GM18870 (cell line): ENCODE results near the gene UBL3.
A peak's percentile ranks its signal among the peaks of the same experiment; 100 is the strongest.

Experiments
- ATAC-seq: cut with Tn5 transposase; IDR thresholded peaks from one replicate; pipeline ENCODE4 v1.9.1; 2021; ENCODE audit warnings: moderate library complexity; ENCODE audit not compliant: unreplicated experiment

UBL3 gene, protein sequence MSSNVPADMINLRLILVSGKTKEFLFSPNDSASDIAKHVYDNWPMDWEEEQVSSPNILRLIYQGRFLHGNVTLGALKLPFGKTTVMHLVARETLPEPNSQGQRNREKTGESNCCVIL

DNA sequence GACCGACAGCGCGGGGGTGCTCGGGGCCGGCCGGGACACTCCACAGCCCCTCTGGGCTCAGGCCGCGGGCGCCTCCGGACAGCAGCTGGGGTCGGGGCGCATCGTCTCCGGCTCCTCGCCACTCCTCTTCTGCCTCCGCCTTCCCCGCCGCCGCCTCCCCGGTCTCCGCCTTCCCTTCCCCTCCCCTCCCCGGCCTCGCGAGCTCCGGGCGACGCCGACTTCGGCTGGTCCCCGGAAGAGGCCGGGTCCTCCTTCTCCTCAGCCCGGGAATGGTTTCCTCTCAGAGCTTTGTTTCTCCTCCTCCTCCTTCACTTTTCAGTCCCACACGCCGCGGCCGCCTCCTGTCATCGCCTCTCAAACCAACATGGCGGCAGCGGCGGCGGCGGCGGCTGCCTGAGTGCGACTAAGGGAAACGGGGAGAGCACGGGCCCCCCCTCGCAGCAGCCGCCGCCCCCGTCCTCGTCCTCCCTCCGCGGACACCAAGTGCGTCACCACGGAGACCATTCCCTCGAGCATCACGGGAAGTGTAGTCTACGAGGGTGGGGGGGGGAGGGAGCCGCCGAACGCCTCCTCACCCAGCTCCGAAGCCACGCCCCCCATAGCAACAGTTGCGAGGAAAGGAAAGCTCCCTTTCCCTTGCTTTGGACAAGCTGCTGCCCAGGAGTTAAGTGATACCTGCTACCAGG lies at the start of gene UBL3:
Gene UBL3 (minus strand): TSS at position 405 of the 686 bp plus-strand sequence. CDS start 1,079 bp downstream, outside the sequence.
- peak; percentile 46 for ATAC-seq

DNA sequence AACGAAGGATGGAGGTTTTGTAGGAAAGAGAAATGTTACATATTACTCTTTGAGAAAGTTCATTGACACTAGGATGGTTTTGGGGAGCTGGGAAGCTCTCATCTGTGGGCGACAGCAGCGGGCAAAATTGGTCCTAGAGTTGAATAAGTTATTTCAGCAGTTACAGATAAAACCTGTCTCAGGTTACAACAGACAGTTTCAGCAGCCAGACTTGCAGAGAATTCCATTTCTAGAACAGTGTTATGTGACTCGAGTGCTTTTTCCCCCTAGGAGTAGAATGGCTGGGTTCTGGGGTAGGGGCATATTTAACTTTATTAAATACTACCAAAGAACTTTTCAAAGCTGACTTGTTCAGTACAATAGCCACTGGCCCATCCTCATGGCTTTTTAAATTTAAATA lies 46.7 kb upstream of the UBL3 start:
- no peak for ATAC-seq

DNA sequence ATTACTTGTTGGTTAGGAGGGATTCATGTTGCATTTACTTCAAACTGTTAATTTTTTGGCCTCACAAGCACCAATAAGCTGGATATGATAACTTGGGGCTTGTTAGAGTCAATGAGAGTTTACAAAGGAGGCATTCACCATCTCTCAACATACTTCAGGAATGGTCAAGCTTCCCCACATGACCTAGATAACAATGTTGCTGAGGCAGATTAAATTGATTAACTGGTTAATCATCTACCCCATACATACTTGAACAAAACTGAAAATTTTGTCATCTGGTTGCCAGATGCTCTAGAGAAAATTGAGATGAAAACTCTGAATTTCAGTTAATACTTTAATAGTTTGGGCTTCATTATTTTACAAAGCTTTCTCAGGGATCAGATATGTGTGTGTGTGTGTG lies 43.0 kb upstream of the UBL3 start:
- no peak for ATAC-seq

DNA sequence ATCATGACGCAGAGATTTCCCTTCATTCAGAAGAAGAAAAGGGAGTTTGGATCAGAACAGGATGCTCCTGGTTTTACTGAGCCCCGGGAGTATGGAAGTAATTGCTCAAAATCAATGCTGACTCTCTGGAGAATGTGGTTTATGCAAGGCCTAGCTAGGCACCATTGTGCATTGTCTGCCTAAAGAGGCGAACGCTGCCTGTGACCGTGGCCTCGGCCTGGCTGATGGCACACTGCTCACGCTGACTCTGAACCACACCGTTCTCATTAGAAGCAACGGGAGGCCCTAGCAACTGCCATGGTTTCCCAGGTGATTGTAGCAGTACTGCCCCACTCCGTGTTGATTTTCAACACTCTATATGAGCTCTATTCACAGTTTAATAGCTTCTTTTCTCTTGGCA lies 41.7 kb upstream of the UBL3 start:
- no peak for ATAC-seq

DNA sequence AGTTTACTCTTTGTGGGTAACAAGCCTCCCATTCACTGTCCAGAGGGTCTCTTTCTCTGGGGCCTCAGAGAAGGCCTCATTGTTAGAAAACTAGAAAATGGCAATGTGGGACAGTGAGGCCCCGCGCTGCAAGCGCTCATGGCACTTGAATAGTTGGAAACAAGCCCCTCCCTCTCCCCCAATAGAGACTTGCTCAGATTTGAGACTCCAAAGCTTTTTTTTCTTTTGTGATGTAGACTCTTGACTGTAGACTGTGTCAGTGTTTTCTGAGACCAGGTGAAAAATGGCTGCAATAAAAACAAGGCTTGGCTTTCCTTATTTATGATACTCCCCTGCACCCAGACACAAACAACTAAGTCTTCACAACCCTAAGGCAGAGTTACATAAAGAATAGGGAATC lies 38.7 kb upstream of the UBL3 start:
- no peak for ATAC-seq

DNA sequence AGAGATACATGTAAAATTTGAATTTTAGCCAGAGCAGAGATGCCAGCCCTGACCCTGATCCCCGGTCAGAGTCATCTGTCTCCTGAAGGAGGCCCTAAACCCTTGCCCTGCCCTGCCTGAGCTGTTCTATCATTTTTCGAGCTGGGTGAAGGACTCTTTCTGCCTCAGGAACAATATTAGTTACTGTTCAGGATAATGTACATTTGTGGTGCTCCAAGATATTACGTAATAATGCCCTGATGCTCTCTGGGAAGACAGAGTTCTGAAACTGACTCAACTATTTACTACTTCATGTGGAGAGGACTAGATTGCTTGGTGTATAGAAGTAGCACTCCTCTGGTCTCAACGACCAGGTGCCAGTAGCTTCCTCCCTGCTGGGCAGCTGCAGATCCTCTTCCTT lies 37.9 kb upstream of the UBL3 start:
- no peak for ATAC-seq

DNA sequence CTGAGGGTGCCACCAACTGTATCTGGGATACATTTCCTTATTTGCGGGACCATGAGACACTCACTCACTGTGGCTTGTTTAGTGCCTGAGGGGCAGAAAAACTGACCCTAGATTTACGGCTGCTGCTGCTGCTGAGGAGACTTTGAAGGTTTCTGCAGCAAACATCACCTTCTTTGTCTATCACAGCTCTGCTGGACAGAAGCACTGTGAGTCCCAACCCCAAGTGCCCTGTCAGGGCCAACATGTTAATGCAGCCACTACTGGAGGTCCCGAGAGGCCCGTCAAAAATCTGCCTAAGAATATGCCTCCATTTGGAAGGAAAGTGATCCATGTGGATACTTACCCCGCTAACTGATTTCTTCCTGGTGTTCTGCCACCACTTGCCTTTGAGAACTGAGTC lies 37.3 kb upstream of the UBL3 start:
- ATAC-seq = no peak

DNA sequence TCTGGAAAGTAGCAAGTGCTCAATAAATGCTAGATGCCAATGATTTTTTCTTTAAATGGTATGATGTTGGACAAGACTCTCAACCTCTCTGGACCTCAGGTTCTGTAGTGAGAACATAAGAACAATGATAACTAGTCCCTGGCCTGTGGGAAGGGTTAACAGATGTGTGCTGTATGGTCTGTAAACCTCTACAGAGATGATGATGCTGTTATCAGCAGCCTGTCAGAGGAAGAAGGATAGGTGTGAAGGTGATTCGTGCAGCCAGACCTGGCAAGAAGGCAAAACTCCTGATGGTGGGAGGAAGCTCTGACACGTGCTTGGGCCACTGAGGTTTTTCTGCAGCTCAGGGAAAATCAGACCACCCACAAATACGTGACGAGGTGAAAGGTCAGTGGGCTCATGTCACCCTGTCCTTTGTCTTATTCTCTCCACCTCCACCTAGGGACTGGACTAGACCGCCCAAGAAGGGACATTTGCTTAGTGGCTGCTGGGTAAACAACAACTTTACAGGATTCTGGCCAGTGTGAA lies 36.7 kb upstream of the UBL3 start:
- no peak for ATAC-seq

DNA sequence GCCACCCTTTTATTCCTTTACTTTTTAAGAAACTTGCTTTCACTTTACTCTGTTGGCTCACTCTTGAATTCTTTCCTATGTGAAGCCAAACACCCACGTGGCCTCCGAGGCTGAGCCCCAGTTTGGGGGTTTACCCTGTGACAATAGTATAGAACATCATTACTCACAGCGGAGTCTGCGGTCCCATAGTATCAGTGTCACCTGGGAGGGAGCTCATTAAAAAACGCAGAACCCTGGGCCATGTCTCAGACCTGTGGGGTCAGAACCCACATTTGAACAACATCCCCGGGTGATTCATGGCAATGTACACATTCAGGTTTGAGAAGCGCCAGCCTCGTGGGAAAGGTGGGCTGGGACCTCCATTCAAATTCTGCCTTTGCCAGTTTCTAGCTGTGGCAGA lies 36.0 kb upstream of the UBL3 start:
- ATAC-seq = no peak

DNA sequence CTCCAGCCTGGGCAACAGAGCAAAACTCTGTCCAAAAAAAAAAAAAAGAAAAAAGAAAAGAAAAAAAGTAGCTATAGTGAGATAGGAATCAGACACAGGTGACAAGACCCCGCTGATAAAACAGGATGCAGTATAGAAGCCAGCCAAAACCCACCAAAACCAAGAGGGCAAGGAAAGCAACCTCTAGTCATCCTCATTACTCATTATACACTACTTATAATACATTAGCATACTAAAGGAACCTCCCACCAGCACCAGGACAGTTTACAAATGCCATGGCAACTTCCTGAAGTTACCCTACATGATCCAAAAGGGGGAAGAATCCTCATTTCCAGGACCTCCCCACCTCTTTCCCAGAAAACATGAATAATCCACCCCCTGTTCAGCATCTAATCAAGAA lies 35.6 kb upstream of the UBL3 start:
- ATAC-seq = no peak

DNA sequence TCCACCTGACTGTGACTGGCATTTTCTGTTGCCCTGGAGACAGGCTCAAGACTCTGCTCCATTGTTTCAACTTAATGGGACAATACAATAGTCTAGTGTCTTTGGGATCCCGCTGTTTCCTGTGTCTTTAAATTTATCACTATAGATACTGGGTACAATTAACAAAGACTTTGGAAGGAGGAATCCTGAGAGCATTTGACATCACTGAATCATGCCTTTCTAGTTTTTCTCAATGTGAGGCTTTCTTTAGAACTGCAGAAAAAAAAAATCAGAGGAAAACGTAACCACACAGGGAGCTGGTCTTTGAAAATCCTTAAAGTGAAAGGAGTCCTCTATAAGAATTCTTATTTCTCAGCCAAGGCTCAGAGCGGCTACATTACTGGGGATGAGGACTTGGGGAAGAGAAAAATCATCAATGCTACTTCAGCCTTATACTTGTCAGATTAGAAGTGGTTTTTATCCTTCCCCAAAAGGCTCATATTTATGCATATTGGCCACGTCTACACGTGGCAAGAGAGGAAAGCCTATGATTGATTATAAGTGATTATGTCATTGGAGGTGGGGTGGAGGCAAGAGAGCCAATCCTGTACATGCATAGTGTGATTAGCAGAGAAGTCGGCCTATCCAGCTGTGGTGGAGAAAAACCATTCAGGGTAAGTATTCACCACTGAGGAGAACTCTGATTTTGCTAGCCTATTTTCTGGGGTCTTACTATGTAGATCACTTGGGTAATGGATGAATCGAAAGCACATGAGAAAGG lies 34.4 kb upstream of the UBL3 start:
- no peak for ATAC-seq

DNA sequence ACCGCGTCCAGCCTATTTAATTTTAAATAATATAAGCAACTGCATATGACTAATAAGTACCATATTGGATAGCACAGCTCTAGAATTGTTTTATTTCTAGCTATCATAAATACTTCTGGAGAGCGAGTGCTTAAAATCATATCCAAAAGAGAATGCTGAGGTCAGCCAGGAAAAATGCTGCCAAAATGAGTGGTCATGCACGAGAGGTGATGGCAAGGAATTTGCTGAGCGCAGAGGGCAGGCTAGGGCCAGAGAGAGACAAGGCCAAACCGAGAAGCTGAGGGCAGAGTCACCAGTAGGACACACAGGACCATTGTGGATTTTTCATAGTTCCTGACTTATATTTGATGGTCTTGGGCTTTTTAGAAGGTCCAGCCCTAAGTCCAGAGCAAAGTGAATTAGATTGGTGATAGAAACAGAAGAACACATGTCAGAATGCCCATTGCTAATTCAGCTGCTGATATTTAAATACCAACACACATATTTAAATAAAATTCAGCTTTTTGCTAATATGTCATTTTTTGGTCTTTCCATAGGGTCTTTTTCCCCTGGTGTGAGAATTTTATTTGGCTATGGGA lies 33.6 kb upstream of the UBL3 start:
- ATAC-seq = no peak

DNA sequence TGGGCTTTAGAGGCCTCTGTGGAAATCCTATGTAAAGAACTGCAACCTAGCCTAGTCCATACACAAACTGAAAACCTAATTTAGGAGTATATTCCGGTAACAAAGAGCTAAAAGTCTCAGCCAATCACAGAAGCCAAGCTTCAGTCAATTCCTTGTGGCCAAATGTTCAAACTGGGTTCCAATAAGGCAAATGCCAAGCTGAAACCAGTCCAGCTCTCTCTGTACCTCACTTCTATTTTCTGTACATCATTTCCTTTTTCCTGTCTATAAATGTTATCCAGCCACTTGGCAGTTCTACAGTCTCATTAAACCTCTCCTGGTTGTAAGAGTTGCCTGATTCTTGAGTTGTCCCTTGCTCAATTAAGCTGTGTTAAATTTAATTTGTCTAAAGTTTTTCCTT lies 31.7 kb upstream of the UBL3 start:
- ATAC-seq = no peak

DNA sequence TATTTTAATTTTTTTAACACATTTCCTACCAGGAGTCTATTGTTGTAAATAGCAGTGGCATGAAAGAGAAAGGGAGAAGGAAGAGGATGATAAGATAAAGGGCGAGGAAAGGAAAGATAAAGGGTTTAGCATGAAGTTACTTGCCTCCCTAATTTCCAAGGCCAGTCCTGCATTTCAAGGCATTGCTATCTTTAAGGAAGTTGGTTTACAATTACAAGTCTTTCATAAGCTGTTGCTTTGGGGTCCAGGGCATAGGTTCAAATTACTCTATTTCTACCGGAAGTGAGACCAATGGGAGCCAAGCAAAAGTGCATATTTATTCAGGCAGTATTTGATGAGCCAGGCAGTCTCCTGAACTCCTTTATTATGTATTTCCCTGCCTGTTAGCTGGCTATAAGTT lies 27.7 kb upstream of the UBL3 start:
- ATAC-seq = no peak

DNA sequence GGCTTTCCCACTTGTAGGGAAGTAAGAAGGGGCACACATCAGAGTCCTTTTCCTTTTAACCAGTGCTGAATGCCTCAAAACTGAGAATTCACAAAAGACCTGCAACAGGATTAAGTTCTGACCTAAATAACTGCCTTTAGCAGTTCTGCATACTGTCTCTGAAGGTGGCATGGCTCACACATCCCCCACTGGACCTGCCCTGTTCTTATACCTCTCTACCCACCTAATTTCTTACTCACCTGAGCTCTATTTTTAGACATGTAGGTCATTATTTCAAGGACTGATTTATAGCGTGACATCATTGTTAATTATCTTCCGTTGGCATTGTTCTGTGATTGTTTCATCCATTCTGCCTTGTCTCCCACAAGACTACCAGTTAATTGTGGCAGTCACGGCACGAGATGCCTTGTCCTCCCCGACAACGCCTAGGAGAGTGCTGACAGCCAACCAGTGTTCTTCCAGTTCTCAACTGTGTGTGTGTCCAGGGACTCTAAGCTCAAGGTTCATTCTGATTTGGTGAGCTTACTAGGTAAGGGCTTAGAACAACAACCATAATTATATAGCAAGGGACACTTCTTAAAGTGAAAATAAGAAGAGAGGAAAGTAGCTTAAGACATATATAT lies 27.1 kb upstream of the UBL3 start:
- no peak for ATAC-seq

DNA sequence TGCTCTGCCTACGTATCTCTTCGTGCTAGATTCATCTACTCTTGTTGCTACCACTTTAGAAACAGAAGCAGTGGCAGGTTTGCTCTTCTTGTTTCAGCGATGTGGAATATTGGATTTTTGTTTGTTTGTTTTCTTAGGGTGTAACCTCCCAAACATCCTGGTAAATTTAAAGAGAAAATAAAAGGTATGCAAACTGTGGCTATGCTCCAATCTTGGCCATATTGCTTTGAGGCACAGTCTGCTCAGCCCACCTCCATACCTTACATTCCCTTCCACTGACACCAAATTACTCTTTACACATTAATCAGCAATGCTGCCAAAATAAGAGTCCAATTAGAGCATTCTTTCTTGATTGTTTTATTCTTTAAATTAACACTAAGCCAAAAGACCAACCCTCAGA lies 25.2 kb upstream of the UBL3 start:
- ATAC-seq = no peak

DNA sequence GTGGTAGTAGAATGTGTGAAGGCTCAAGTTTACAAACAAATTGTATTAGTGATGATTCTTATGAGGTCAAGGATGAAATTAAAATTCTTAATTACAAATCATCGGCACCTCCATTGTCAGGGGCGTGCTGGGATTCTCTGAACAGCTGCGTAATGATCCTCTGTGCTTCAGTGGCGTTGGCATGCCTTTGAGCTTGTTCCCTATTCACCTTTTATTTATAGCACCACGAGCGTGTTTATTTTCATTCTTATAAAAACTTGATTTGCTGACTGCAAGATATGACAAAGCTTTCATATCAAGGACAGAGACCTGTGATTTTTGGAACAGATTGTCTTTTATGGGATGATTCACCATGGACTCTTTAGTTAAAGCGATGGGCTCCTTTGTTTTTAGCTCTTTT lies 18.2 kb upstream of the UBL3 start:
- no peak for ATAC-seq

DNA sequence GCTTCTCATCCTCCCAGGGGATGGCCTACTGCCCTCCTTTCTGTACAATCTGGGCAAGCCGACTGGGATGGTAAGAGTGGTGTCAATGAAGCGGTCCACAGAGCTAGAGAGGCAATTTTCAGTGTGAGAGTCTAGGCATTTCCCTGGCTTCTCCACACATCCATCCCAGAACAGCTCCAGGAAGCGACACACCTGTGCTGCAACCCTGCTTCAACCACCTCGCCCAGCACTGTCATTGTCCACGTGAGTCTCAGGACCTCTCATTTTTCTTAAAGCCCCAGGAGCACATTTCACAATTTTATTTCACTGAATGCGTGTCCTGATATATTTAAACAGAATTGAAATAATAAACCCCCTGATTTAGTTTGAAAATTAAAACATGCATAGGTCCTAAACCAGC lies 15.5 kb upstream of the UBL3 start:
- ATAC-seq = no peak

DNA sequence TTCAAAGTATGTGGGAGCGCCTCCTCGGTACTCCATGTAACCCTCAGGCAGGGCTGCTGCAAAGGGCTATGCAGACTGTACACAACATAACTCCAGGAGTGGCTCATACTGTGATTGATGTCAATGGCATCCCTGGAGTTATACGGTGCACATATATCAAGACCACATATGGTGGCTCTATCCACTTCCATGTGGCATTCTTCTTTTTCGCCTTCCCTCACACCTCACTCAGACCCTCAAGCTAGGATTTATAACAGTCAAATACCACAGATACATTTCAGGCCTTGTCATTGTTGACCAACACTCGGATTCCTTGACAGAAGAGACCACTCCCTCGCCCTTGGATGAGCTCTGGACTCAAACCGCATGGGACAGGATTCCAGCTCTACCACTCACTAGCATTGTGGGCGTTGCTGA lies 11.3 kb upstream of the UBL3 start:
- no peak for ATAC-seq

DNA sequence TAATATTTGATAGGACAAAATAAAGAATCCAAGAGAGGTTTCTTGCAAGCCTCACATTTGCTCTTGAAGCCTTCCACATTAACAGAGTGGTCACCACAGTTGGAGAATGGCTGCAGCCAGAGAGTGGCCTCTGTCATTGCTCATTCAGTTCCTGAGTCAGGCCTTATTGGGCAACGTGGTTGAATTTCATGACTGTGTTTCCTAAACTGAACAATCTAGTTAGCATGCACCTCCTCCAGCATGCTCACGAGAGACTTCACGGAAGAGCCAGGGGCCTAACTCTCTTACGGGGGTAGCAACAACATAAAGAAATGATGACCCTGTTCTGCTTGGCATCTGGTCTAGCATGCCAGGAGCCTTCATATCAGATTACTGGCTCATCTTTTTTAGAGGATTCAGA lies 9.6 kb upstream of the UBL3 start:
- ATAC-seq = no peak

DNA sequence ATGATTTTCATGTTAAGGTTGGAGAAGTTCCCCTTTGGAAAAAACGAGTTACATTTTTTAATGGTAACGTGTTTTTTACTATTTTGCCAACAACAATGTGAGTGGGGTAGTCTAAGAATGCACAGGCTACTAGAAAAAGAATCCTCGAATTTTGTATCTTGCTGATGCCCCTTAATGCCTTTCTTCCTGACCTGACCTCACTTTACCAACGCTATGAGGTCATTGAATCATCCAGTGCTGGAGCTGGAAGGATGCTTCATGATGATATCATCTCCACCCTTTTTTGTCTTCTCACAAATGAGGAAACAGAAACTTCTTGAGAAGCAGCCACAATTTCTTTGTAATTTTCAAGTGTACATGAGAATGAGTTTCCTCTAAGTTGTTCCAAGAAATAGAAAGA lies 8.2 kb upstream of the UBL3 start:
- no peak for ATAC-seq
